ENCODE results near the gene PTPN14. TPM values are rescaled to one million over a fixed set of nuclear protein-coding genes. Genes with fewer than 3 reads are reported as not detected.

Gene PTPN14
- total and polyA plus RNA-seq, 5 donors from 2014 or later, result 0.02 to 0.10 (median 0.06) TPM; not detected in 2

DNA sequence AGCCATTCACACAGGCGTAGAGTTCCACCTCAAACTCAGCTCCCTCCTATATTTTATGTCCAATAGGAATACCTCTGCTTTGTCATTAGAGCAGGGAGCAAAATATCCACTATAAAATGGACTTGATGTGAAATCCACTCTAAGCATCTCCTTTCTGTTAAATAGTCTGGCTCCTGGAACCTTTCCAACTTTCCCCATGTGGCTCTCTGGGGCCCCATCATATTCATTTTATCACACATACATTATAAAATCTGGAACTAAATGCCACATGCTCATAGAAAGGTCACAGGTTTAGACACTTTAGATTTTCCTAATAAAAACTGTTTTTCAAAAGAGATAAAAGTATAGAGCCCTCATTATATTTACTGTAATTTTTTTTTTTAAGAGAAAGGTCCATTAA lies 82.1 kb downstream of the PTPN14 start:
- Histone ChIP-seq H3K9me3 (ENCODE audit: control insufficient read depth in 2 of 2, low read length in 2 of 2) (no peaks in the 10 kb centered on the region), H3K27ac (ENCODE audit: insufficient read depth, low read length, poor library complexity, severe bottlenecking) (no peak overlapping the region), H3K4me1 (ENCODE audit: control insufficient read depth, insufficient read depth, low read length, poor library complexity, severe bottlenecking) (no peaks in the 10 kb centered on the region), H3K4me3 (ENCODE audit: low read depth, low read length) (no peak overlapping the region), H3K27me3 (ENCODE audit: control insufficient read depth, insufficient read depth, low read length) (peaks cover 6% of the 10 kb centered on the region), H3K36me3 (ENCODE audit: control insufficient read depth, insufficient read depth, low read length) (no peaks in the 10 kb centered on the region)
- no peak overlapping the region for H3K4me3 Mint-ChIP-seq
- H3K27me3 Mint-ChIP-seq, result peaks cover 12% of the 10 kb centered on the region
- H3K4me1 Mint-ChIP-seq, result no peaks in the 10 kb centered on the region
- H3K27ac Mint-ChIP-seq, result no peak overlapping the region
- no peak for ATAC-seq (ENCODE audit: low read depth in 2 of 2)
- no peaks in the 10 kb centered on the region for H3K36me3 Mint-ChIP-seq
- H3K9me3 Mint-ChIP-seq, result no peaks in the 10 kb centered on the region
- DNase-seq, result no peak

DNA sequence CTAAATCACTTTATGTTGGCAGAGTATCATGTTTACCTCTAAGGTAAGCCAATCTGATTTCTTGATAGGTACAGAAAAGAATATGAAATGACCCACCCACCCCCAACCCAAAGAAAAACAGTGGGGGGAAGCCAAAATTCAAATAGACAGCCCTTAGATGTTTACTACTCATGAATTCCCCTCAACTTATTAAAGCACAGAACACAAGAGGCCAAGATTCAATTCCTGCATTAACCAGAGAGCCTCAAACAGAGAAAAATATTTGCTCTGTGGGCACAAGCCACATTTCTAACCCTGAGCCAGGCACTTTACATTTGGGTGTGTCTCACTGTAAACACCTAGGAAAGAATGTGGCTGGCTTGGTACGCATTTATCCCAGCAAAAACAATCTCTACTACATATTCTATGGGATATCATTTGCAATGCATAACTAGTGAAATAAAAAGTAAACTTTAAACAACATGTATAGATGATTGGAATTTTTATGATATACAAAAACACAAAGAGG lies 84.3 kb downstream of the PTPN14 start:
- H3K27me3 Mint-ChIP-seq, result peaks cover 6% of the 10 kb centered on the region
- H3K36me3 ChIP-seq (ENCODE audit: control insufficient read depth, insufficient read depth, low read length), result no peaks in the 10 kb centered on the region
- ATAC-seq (ENCODE audit: low read depth in 2 of 2) (no peak), DNase-seq (no peak)
- no peak overlapping the region for H3K4me3 ChIP-seq (ENCODE audit: low read depth, low read length)
- H3K9me3 ChIP-seq (ENCODE audit: control insufficient read depth in 2 of 2, low read length in 2 of 2), result no peaks in the 10 kb centered on the region
- no peaks in the 10 kb centered on the region for H3K4me1 ChIP-seq (ENCODE audit: control insufficient read depth, insufficient read depth, low read length, poor library complexity, severe bottlenecking)
- no peaks in the 10 kb centered on the region for H3K4me1 Mint-ChIP-seq
- no peaks in the 10 kb centered on the region for H3K9me3 Mint-ChIP-seq
- H3K27ac ChIP-seq (ENCODE audit: insufficient read depth, low read length, poor library complexity, severe bottlenecking), result no peak overlapping the region
- peaks cover 3% of the 10 kb centered on the region for H3K27me3 ChIP-seq (ENCODE audit: control insufficient read depth, insufficient read depth, low read length)
- H3K36me3 Mint-ChIP-seq, result no peaks in the 10 kb centered on the region
- no peak overlapping the region for H3K27ac Mint-ChIP-seq
- H3K4me3 Mint-ChIP-seq, result no peak overlapping the region

GRCh38 chr1:214466403-214467077 lies 84.9 kb downstream of the PTPN14 start:
- Histone ChIP-seq H3K27ac (ENCODE audit: insufficient read depth, low read length, poor library complexity, severe bottlenecking) (no peak overlapping the region), H3K4me3 (ENCODE audit: low read depth, low read length) (no peak overlapping the region), H3K4me1 (ENCODE audit: control insufficient read depth, insufficient read depth, low read length, poor library complexity, severe bottlenecking) (no peaks in the 10 kb centered on the region), H3K36me3 (ENCODE audit: control insufficient read depth, insufficient read depth, low read length) (no peaks in the 10 kb centered on the region), H3K9me3 (ENCODE audit: control insufficient read depth in 2 of 2, low read length in 2 of 2) (no peaks in the 10 kb centered on the region), H3K27me3 (ENCODE audit: control insufficient read depth, insufficient read depth, low read length) (peaks cover 3% of the 10 kb centered on the region)
- Mint-ChIP-seq H3K27ac (no peak overlapping the region), H3K4me1 (no peaks in the 10 kb centered on the region), H3K36me3 (no peaks in the 10 kb centered on the region), H3K27me3 (peaks cover 4% of the 10 kb centered on the region), H3K9me3 (no peaks in the 10 kb centered on the region), H3K4me3 (no peak overlapping the region)
- DNase-seq, result no peak
- ATAC-seq (ENCODE audit: low read depth in 2 of 2), result no peak

DNA sequence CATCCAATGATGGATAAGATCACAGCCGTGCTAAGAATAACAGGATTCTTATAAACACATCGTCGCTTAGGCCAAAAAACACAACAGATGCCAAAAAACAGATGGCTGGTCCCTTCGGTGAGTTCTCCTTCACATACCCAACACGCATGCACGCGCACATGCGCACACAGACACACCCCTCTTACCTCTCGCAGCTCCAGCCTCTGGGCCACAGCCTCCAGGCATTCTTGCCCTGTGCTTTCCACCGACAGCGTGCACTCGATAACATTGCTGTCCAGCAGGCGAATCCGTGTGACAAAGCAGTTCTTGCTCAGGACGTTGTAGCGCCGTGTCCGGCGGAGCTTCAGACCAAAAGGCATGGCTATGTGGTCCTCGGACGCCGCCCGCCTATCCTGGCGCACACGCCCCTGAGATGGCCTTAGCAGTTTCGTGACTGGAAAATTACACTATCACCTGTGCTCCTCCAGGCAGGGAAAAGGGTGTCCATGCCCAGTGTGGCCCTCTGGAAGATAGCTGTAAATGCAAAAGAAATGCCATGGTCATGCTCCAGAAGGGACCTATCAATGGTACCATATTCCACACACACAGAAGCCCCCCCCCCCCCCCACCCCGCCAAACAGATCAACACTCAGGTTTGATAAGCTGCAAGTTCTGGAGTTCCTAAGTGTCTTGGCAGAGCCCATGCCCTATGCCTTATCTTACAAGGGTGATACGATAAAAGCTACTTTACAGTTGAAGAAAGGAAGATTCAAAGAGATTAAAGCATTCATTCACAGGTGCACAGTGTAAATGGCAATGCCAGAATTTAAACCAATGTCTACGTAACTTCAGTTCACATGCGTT lies 86.7 kb downstream of the PTPN14 start:
- H3K36me3 ChIP-seq (ENCODE audit: control insufficient read depth, insufficient read depth, low read length), result no peaks in the 10 kb centered on the region
- Mint-ChIP-seq H3K36me3 (no peaks in the 10 kb centered on the region), H3K27ac (peak overlapping the region in 1 of 3 donors; percentile 22), H3K27me3 (peaks cover 4% of the 10 kb centered on the region), H3K4me1 (no peaks in the 10 kb centered on the region), H3K4me3 (no peak overlapping the region), H3K9me3 (no peaks in the 10 kb centered on the region)
- H3K4me3 ChIP-seq (ENCODE audit: low read depth, low read length), result no peak overlapping the region
- H3K4me1 ChIP-seq (ENCODE audit: control insufficient read depth, insufficient read depth, low read length, poor library complexity, severe bottlenecking), result no peaks in the 10 kb centered on the region
- H3K27ac ChIP-seq (ENCODE audit: insufficient read depth, low read length, poor library complexity, severe bottlenecking), result no peak overlapping the region
- H3K27me3 ChIP-seq (ENCODE audit: control insufficient read depth, insufficient read depth, low read length), result peaks cover 3% of the 10 kb centered on the region
- no peak for DNase-seq
- no peaks in the 10 kb centered on the region for H3K9me3 ChIP-seq (ENCODE audit: control insufficient read depth in 2 of 2, low read length in 2 of 2)
- no peak for ATAC-seq (ENCODE audit: low read depth in 2 of 2)

DNA sequence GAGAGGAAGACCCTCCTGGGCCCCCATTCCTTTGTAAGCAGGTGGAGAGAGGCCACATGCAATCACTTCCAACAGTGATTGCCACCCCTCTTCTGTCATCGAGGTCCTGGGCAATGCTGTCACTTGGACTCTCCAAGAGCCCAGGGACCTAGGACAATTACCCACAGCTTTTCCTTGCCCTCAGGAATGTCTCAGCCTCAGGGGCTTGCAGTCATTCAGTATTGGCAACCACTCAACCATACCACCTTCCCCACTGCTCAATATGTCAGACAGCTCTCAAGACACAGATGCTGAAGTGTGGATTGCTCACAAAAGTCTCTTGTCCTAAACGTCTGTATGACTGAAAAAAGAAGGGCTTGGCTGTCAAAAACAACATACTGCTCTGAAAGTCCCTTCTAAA lies 87.8 kb downstream of the PTPN14 start:
- Mint-ChIP-seq H3K36me3 (no peaks in the 10 kb centered on the region), H3K4me3 (no peak overlapping the region), H3K9me3 (no peaks in the 10 kb centered on the region), H3K27ac (peak overlapping the region in 1 of 3 donors; percentile 23), H3K27me3 (peaks cover 4% of the 10 kb centered on the region), H3K4me1 (no peaks in the 10 kb centered on the region)
- Histone ChIP-seq H3K27ac (ENCODE audit: insufficient read depth, low read length, poor library complexity, severe bottlenecking) (no peak overlapping the region), H3K36me3 (ENCODE audit: control insufficient read depth, insufficient read depth, low read length) (no peaks in the 10 kb centered on the region), H3K4me1 (ENCODE audit: control insufficient read depth, insufficient read depth, low read length, poor library complexity, severe bottlenecking) (no peaks in the 10 kb centered on the region), H3K4me3 (ENCODE audit: low read depth, low read length) (no peak overlapping the region), H3K27me3 (ENCODE audit: control insufficient read depth, insufficient read depth, low read length) (peaks cover 3% of the 10 kb centered on the region), H3K9me3 (ENCODE audit: control insufficient read depth in 2 of 2, low read length in 2 of 2) (no peaks in the 10 kb centered on the region)
- ATAC-seq (ENCODE audit: low read depth in 2 of 2) (no peak), DNase-seq (no peak)

GRCh38 chr1:214462882-214463281 lies 88.5 kb downstream of the PTPN14 start:
- Mint-ChIP-seq H3K27me3 (no peaks in the 10 kb centered on the region), H3K27ac (no peak overlapping the region), H3K4me3 (no peak overlapping the region)

DNA sequence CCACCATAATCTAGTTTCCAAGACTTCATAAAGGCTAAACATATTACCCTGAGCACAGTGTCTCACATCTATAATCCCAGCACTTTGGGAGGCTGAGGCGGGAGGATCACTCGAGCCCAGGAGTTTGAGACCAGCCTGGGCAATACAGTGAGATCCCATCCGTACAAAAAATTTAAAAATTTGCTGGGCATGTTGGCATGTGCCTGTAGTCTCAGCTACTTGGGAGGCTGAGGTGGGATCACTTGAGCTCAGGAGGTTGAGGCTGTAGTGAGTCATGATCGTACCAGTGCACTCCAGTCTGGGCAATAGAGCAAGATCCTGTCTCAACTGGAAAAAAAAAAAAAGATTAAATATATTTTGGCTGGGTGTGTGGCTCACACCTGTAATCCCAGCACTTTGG lies 90.1 kb downstream of the PTPN14 start:
- no peak for DNase-seq
- Histone ChIP-seq H3K27ac (ENCODE audit: insufficient read depth, low read length, poor library complexity, severe bottlenecking) (no peak overlapping the region), H3K4me1 (ENCODE audit: control insufficient read depth, insufficient read depth, low read length, poor library complexity, severe bottlenecking) (no peaks in the 10 kb centered on the region), H3K36me3 (ENCODE audit: control insufficient read depth, insufficient read depth, low read length) (no peaks in the 10 kb centered on the region), H3K4me3 (ENCODE audit: low read depth, low read length) (no peak overlapping the region), H3K9me3 (ENCODE audit: control insufficient read depth in 2 of 2, low read length in 2 of 2) (no peaks in the 10 kb centered on the region), H3K27me3 (ENCODE audit: control insufficient read depth, insufficient read depth, low read length) (peaks cover 2% of the 10 kb centered on the region)
- no peak overlapping the region for H3K27ac Mint-ChIP-seq
- H3K4me3 Mint-ChIP-seq, result no peak overlapping the region
- H3K36me3 Mint-ChIP-seq, result no peaks in the 10 kb centered on the region
- H3K27me3 Mint-ChIP-seq, result no peaks in the 10 kb centered on the region
- H3K9me3 Mint-ChIP-seq, result no peaks in the 10 kb centered on the region
- ATAC-seq (ENCODE audit: low read depth in 2 of 2), result no peak
- H3K4me1 Mint-ChIP-seq, result no peaks in the 10 kb centered on the region

More at GRCh38 chr1:214462882-214463281, 88.5 kb downstream of the PTPN14 start:
- H3K4me1 Mint-ChIP-seq, result no peaks in the 10 kb centered on the region
- H3K9me3 Mint-ChIP-seq, result no peaks in the 10 kb centered on the region
- Histone ChIP-seq H3K9me3 (ENCODE audit: control insufficient read depth in 2 of 2, low read length in 2 of 2) (no peaks in the 10 kb centered on the region), H3K36me3 (ENCODE audit: control insufficient read depth, insufficient read depth, low read length) (no peaks in the 10 kb centered on the region), H3K4me1 (ENCODE audit: control insufficient read depth, insufficient read depth, low read length, poor library complexity, severe bottlenecking) (no peaks in the 10 kb centered on the region), H3K27me3 (ENCODE audit: control insufficient read depth, insufficient read depth, low read length) (peaks cover 3% of the 10 kb centered on the region), H3K27ac (ENCODE audit: insufficient read depth, low read length, poor library complexity, severe bottlenecking) (no peak overlapping the region), H3K4me3 (ENCODE audit: low read depth, low read length) (no peak overlapping the region)
- DNase-seq, result no peak
- ATAC-seq (ENCODE audit: low read depth in 2 of 2), result no peak
- no peaks in the 10 kb centered on the region for H3K36me3 Mint-ChIP-seq
